Measurements from ENCODE around the gene ZNF362. TPM values are rescaled to one million over a fixed set of nuclear protein-coding genes. Genes with fewer than 3 reads are reported as not detected.

Gene ZNF362
- 84.1 to 122 TPM (median 85.0 TPM) in 3 replicates for total RNA-seq
- long read RNA-seq, transcript ZNF362-205 (9 exons, 3,106 nt): major isoform, 8 of 85 reads
- long read RNA-seq, partial matches to known transcripts: 63 of 85 reads
- long read RNA-seq, other reads (novel, unspliced or antisense): 14 of 85 reads

- peaks cover 38% of the 10 kb centered on the region for H3K4me1 Mint-ChIP-seq (ENCODE audit: low read depth)
- peak within 1 kb of the TSS; percentile 97 for H3K4me3 Mint-ChIP-seq (ENCODE audit: unreplicated experiment)
- H3K27me3 Mint-ChIP-seq (ENCODE audit: low read depth): no peaks in the 10 kb centered on the region
Measured at GRCh38 chr1:33256471-33257206, at the start of gene ZNF362. Gene ZNF362, plus strand, starts transcription at chr1:33256492. Its CDS starts 14,083 bp downstream, at chr1:33270575.

DNA sequence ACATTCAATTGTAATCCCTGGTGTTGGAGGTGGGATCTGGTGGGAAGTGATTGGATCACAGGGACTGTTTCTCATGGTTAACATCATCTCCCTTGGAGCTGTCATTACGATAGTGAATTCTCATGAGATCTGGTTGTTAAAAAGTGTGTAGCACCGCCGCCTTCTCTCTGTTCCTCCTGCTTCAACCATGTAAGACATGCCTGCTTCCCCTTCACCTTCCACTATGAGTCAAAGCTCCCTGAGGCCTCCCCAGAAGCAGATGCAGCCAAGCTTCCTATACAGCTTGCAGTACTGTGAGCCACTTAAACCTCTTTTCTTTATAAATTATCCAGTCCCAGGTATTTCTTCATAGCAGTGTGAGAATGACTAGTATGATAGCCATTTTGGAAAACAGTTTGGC, 44.3 kb upstream of the ZNF362 start:
- TF ChIP-seq, protein P1, sequence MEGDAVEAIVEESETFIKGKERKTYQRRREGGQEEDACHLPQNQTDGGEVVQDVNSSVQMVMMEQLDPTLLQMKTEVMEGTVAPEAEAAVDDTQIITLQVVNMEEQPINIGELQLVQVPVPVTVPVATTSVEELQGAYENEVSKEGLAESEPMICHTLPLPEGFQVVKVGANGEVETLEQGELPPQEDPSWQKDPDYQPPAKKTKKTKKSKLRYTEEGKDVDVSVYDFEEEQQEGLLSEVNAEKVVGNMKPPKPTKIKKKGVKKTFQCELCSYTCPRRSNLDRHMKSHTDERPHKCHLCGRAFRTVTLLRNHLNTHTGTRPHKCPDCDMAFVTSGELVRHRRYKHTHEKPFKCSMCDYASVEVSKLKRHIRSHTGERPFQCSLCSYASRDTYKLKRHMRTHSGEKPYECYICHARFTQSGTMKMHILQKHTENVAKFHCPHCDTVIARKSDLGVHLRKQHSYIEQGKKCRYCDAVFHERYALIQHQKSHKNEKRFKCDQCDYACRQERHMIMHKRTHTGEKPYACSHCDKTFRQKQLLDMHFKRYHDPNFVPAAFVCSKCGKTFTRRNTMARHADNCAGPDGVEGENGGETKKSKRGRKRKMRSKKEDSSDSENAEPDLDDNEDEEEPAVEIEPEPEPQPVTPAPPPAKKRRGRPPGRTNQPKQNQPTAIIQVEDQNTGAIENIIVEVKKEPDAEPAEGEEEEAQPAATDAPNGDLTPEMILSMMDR (IDR thresholded peaks at IDR 0.05): no peak
- Mint-ChIP-seq H3K4me3 (ENCODE audit: unreplicated experiment) (no peak overlapping the region), H3K9me3 (ENCODE audit: low read depth) (peaks cover 3% of the 10 kb centered on the region), H3K36me3 (ENCODE audit: low read depth) (peaks cover 1% of the 10 kb centered on the region), H3K4me1 (ENCODE audit: low read depth) (no peaks in the 10 kb centered on the region), H3K27me3 (ENCODE audit: low read depth) (peaks cover 20% of the 10 kb centered on the region), H3K27ac (ENCODE audit: unreplicated experiment) (no peak overlapping the region)
- DNase-seq (ENCODE audit: low spot score): no peak

More at GRCh38 chr1:33256471-33257206, at the start of gene ZNF362:
- Mint-ChIP-seq H3K27ac (ENCODE audit: unreplicated experiment) (peak within 1 kb of the TSS; percentile 99), H3K36me3 (ENCODE audit: low read depth) (no peaks in the 10 kb centered on the region), H3K9me3 (ENCODE audit: low read depth) (no peaks in the 10 kb centered on the region)
- TF ChIP-seq, protein P1 (IDR thresholded peaks at IDR 0.05): no peak
- no peak for DNase-seq (ENCODE audit: low spot score)

GRCh38 chr1:33219886-33220661, 36.2 kb upstream of the ZNF362 start:
- no peak overlapping the region for H3K27ac Mint-ChIP-seq (ENCODE audit: unreplicated experiment)
- TF ChIP-seq, protein P1 (IDR thresholded peaks at IDR 0.05): no peak
- H3K4me3 Mint-ChIP-seq (ENCODE audit: unreplicated experiment): no peak overlapping the region
- H3K4me1 Mint-ChIP-seq (ENCODE audit: low read depth): peaks cover 22% of the 10 kb centered on the region
- H3K9me3 Mint-ChIP-seq (ENCODE audit: low read depth): peaks cover 16% of the 10 kb centered on the region
- H3K27me3 Mint-ChIP-seq (ENCODE audit: low read depth): no peaks in the 10 kb centered on the region
- peaks cover 3% of the 10 kb centered on the region for H3K36me3 Mint-ChIP-seq (ENCODE audit: low read depth)
- DNase-seq (ENCODE audit: low spot score): no peak

DNA sequence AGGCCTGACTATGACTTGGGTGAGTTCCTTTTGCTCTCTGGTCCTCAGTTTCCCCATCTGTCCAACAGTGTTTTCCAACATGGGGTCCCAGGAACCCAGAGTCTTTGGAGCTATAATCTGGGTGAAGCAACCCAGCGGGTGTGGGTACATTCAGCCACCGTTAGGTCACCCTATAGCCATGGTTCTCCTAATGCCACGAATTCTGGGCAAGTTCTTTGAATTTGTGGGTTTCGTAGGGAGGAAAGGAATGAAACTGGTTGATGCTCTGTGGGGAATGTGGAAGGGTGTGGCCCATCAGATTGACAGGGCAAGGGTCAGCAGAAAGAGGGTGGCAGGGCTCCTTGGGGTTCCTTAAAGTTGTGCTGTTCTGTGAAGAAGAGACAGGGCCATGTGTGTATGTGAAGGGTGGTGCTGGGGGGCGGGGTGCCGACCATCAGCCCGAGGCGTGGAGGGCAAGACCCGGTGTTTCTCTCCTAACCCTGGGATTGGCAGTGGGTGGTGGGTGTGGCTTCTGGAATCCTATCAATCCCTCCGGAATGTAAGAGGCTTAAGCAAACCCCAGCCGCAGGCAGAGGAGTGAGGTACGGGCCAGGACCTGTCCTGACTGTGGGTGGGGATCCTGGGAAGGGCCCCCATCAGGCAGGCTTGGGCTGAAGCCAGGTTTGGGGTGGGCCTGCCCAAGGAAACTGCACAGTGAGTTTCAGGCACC, 35.5 kb upstream of the ZNF362 start:
- Mint-ChIP-seq H3K36me3 (ENCODE audit: low read depth) (peaks cover 3% of the 10 kb centered on the region), H3K4me1 (ENCODE audit: low read depth) (peaks cover 22% of the 10 kb centered on the region), H3K9me3 (ENCODE audit: low read depth) (peaks cover 16% of the 10 kb centered on the region), H3K27ac (ENCODE audit: unreplicated experiment) (no peak overlapping the region), H3K27me3 (ENCODE audit: low read depth) (no peaks in the 10 kb centered on the region), H3K4me3 (ENCODE audit: unreplicated experiment) (no peak overlapping the region)
- no peak for DNase-seq (ENCODE audit: low spot score)
- TF ChIP-seq, protein P1 (IDR thresholded peaks at IDR 0.05): no peak

DNA sequence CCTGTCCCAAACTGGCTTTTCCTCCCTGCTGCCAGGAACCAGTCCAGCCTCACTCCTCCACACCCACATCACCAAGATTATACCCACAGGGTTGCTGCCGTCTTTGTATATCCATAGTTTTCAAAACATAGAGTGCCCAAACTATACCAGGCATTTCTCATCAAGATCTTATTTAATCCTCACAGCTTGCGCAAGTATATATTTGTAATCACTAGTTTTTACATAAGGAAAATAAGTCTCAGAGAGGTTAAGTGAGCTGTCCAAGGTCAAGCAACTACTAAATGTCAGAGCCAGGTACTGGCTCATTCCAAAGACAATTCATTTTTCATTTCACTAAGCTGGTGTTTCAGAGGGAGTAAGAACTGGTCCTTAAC, 34.9 kb upstream of the ZNF362 start:
- Mint-ChIP-seq H3K36me3 (ENCODE audit: low read depth) (peaks cover 3% of the 10 kb centered on the region), H3K9me3 (ENCODE audit: low read depth) (peaks cover 16% of the 10 kb centered on the region), H3K27me3 (ENCODE audit: low read depth) (no peaks in the 10 kb centered on the region), H3K4me3 (ENCODE audit: unreplicated experiment) (no peak overlapping the region), H3K4me1 (ENCODE audit: low read depth) (peaks cover 22% of the 10 kb centered on the region), H3K27ac (ENCODE audit: unreplicated experiment) (no peak overlapping the region)
- DNase-seq (ENCODE audit: low spot score): no peak
- TF ChIP-seq, protein P1 (IDR thresholded peaks at IDR 0.05): no peak
